ENCODE results near the gene ZNF516.

DNA sequence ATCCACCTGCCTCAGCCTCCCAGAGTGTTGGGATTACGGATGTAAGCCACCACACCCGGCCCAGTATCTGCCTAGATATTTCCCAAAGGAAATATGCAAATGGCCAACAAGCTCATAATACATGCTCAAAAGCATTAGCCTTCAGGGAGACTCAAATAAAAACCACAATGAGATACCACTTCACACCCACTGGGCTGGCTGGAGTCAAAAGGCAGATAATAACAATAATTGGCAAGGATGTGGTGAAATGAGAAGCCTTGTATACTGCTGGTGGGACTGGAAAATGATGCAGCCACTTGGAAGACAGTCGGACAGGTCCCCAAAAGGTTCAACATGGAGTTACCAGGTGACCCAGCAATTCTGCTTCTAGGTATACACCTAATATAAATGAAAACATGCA is 20.5 kb upstream of the ZNF516 start:
- TF ChIP-seq TAF1 (IDR thresholded peaks at IDR 0.05; ENCODE audit: borderline replicate concordance, insufficient read depth, low read length): no peak
- TF ChIP-seq POLR2AphosphoS5 (IDR thresholded peaks at IDR 0.05; ENCODE audit: low read depth, low read length): no peak
- no peak for TF ChIP-seq SIN3A (IDR thresholded peaks at IDR 0.05; ENCODE audit: borderline replicate concordance, insufficient read depth, low read length)
- TF ChIP-seq, protein P1, sequence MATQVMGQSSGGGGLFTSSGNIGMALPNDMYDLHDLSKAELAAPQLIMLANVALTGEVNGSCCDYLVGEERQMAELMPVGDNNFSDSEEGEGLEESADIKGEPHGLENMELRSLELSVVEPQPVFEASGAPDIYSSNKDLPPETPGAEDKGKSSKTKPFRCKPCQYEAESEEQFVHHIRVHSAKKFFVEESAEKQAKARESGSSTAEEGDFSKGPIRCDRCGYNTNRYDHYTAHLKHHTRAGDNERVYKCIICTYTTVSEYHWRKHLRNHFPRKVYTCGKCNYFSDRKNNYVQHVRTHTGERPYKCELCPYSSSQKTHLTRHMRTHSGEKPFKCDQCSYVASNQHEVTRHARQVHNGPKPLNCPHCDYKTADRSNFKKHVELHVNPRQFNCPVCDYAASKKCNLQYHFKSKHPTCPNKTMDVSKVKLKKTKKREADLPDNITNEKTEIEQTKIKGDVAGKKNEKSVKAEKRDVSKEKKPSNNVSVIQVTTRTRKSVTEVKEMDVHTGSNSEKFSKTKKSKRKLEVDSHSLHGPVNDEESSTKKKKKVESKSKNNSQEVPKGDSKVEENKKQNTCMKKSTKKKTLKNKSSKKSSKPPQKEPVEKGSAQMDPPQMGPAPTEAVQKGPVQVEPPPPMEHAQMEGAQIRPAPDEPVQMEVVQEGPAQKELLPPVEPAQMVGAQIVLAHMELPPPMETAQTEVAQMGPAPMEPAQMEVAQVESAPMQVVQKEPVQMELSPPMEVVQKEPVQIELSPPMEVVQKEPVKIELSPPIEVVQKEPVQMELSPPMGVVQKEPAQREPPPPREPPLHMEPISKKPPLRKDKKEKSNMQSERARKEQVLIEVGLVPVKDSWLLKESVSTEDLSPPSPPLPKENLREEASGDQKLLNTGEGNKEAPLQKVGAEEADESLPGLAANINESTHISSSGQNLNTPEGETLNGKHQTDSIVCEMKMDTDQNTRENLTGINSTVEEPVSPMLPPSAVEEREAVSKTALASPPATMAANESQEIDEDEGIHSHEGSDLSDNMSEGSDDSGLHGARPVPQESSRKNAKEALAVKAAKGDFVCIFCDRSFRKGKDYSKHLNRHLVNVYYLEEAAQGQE (IDR thresholded peaks at IDR 0.05; ENCODE audit: insufficient read depth in 1 of 2, low read depth in 2 of 2, low read length in 2 of 2): no peak
- no peak for TF ChIP-seq FOXP2 (optimal IDR thresholded peaks at IDR 0.05; ENCODE audit: borderline replicate concordance, extremely low read depth, extremely low read length, insufficient read depth)
